ENCODE measurements around the gene SNX18.
"Not testable (repeated sequence)": the region's sequence is repeated elsewhere in the genome, so short reads cannot be mapped to it uniquely, and the experiment has no call there.

Gene SNX18, protein sequence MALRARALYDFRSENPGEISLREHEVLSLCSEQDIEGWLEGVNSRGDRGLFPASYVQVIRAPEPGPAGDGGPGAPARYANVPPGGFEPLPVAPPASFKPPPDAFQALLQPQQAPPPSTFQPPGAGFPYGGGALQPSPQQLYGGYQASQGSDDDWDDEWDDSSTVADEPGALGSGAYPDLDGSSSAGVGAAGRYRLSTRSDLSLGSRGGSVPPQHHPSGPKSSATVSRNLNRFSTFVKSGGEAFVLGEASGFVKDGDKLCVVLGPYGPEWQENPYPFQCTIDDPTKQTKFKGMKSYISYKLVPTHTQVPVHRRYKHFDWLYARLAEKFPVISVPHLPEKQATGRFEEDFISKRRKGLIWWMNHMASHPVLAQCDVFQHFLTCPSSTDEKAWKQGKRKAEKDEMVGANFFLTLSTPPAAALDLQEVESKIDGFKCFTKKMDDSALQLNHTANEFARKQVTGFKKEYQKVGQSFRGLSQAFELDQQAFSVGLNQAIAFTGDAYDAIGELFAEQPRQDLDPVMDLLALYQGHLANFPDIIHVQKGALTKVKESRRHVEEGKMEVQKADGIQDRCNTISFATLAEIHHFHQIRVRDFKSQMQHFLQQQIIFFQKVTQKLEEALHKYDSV

DNA sequence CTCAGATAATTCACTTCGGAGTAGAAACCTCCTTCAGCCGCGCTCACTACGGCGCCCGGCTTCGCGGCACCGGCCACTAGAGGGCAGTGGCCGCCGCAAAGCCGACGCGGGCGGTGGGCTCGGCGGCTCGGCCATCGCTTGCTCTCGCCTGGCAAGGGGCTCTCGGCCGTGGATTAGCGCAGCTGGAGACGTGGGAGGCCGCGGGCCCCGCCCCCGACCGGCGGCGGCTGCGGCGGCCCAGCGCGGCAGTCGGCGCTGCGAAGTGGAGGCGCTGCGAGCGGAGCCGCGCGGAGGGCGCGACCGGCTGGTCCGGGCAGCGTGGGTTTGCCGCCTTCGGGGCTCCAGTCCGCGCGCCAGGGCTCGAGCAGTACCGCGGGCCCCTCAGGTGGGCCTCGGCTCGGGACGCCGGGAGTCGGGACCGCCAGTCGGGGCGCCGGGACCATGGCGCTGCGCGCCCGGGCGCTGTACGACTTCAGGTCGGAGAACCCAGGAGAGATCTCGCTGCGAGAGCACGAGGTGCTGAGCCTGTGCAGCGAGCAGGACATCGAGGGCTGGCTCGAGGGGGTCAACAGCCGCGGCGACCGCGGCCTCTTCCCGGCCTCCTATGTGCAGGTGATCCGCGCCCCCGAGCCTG lies at the start of gene SNX18:
SNX18 (plus strand) TSS at position 248 of the 634 bp plus-strand sequence; CDS start at position 442, 194 bp downstream.
- peak; percentile 86 for DNase-seq (ENCODE audit: low read depth)

DNA sequence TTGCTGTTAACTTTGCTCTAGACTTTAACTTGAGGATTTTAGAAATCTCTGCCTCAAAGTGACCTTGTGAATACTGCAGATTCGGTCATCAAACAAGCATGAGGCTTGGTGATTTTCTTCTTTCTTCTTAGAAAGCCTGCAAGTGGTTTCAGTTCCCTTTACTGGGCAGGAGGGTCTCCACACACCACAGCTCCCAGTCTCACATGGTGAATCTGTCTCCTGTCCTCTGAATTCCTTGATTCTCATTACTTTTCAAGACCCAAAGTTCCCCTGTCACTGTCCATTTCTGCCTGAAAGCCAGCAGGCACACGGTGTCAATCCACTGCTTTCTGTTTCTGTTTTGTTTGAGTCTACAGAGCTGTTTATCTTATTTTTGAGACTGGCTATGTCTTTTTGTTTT lies 47.9 kb upstream of the SNX18 start:
- peak; percentile 40 for DNase-seq (ENCODE audit: low read depth)

DNA sequence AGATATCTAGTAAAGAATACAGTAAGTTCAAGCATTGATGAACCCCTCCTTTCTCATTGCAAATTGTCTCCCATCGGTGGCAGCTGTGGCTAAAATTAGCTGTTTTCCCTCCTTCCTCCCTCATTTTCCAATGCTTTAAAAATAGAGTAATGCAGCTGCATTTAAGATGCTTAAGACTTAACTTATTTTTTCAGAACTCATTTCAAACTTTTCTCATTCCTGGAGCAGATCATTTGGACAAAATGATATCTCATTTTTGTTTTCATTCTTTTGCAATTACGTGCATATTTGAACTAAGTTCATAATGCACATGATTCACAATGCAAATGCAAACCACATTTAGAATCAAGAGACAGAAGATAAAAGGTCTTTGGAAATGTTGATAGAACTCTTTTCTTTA lies 47.4 kb upstream of the SNX18 start:
- DNase-seq (ENCODE audit: low read depth), result peak; percentile 58

DNA sequence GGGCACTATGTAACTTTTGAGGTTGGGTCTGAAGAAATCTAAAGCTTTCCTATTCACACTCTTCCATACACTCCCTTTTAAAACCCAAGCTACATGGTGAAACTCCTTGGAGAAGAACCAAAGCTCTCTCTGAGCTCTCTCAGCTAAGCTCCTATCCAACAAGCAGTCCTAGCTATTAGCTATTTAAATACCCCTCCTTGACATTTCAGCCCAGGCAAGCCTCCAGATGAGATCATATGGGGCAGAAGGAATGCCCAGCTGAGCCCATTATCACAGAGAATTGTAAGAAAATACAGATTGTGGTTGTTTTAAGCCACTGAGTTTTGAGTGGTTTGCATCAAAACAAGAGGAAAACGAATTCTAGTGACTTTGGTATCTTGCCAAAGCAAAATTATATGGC lies 46.9 kb upstream of the SNX18 start:
- DNase-seq (ENCODE audit: low read depth), result peak; percentile 74

DNA sequence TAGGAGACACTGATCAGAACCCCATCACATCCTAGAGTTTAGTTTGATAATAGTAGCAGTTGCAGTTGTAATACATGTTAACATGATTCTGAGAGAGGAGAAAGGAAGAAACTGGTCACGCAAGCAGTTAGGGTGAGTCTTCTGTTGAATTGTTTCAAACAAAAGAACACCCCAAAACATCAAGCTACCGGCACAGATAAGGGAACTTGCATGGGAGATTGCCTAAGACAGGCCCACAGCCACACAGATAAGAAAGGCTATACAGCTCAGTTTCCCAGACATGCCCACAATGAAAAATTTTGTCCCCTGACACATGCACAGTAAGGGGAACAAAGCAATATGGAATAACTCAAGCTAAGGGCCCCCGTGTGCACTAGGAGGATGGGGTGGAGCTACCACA lies 46.2 kb upstream of the SNX18 start:
- no peak for DNase-seq (ENCODE audit: low read depth)

DNA sequence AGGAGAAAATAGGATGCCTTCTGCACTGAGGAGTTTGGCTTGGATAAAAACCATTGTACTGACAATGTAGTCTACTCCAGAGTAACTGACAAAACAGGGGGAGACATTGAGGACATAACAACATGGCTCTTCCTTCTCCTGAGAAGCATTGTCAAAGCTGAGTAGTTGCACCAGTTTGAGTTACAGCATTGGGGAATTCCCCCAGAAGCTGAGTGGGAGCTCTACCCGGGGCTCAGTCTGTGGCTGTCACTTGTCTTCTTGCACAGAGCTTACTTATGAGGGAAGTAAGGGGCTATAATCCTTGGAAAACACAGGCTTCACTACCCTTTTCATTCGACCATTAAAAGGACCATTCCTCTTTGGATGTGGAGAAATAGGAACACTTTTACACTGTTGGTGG lies 40.9 kb upstream of the SNX18 start:
- no peak for DNase-seq (ENCODE audit: low read depth)

DNA sequence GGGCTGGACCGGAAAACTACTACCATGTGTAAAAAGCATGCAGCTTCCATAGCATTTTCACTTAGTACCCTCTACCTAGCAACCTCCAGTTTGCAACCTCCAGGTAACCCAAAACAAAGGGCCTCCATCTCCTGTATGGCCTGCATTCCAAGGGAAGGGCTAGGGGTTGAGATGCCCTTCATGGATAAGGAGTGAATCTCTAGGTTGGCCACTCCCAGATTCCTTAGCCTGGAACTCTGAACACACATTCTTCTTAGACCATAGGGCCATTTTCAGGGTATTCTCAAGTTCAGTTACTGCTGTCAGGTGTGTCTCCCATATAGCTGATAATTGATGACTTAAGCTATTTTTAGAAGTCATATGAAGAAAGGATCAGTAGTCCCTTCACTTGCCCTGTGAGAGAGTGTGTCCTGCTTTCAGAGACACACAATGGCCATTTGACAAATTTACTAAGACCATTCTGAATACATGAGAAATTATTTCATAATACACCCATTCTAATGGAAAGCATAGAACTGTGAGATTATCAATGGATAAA lies 39.5 kb upstream of the SNX18 start:
- no peak for DNase-seq (ENCODE audit: low read depth)

DNA sequence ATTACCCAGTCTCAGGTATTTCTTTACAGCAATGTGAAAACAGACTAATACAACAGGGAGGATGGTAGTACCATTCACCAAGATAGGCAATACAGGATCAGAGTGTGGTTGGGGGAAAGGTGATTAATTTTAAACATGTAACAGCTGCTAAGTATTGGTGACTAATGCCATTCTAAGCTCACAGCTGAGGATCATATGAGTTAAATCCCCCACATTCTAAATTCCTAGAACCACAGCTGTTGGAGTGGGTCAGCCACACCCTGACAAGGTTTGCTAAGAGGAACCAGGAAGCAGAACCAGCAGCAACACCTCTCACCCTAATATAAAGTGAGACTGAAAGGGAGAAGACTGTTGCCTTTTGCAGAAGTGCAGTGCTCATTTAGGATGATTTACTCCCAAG lies 37.3 kb upstream of the SNX18 start:
- DNase-seq (ENCODE audit: low read depth), result peak; percentile 64

DNA sequence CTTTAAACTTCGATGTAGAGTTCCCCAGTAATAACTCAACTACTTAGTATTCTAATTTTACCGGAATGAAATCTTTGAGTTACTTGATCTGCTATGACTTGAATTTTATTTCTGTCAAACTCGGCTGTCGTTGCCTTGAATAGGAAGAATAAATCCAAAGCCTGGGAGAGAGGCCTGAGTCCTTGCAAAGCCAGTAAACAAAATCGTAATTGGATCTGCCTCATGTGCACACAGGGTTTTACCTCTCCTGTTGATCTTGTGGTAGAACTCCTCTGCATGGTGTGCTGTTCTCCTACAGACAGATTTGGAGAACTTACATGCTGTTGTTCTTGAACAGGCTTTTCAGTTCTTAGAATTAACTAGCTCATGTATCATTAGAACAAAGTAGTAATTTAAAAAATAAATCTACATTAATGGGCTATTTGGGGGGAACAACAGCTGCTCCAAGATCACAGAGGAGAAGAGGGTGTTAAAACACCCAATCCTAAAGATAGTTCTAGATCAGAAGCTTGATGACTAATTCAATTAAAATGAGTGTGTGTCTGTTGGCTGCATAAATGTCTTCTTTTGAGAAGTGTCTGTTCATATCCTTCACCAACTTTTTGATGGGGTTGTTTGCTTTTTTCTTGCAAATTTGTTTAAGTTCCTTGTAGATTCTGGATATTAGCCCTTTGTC lies 33.2 kb upstream of the SNX18 start:
- DNase-seq (ENCODE audit: low read depth), result no peak

DNA sequence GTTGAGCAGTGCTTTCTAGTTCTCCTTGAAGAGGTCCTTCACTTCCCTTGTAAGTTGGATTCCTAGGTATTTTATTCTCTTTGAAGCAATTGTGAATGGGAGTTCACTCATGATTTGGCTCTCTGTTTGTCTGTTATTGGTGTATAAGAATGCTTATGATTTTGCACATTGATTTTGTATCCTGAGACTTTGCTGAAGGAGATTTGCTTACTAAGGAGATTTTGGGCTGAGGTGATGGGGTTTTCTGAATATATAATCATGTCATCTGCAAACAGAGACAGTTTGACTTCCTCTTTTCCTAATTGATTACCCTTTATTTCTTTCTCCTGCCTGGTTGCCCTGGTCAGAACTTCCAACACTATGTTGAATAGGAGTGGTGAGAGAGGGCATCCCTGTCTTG lies 31.9 kb upstream of the SNX18 start:
- not testable (repeated sequence) for DNase-seq (ENCODE audit: low read depth)

DNA sequence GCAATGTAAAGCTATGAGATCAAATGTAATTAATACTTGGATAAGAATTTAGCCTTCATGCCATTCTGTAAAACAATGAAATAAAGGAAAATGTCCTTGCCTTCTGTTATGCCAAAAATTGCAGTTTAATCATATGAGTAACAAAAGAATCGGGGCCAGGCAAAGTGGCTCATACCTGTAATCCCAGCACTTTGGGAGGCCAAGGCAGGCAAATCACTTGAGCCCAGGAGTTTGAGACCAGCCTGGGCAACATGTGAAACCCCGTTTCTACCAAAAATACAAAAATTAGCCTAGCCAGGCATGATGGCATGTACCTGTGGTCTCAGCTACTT lies 27.9 kb upstream of the SNX18 start:
- not testable (repeated sequence) for DNase-seq (ENCODE audit: low read depth)

DNA sequence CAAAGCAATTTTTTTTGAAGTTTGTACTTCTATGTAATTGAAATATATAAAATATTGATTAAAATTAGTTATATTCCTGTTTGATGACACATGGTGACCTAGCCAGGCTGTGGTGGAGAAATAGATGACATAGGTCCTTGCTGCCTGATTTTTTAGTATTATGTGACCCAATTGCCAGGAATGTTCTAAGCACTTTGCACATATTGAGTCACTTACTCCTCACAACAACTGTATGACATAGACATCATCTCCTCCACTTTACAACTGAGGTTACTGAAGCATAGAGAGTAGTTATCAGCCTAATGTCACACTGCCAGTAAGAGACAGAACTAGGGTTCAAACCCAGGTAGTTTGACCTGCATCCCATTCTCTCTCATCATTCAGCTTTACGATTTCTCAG lies 26.2 kb upstream of the SNX18 start:
- no peak for DNase-seq (ENCODE audit: low read depth)

DNA sequence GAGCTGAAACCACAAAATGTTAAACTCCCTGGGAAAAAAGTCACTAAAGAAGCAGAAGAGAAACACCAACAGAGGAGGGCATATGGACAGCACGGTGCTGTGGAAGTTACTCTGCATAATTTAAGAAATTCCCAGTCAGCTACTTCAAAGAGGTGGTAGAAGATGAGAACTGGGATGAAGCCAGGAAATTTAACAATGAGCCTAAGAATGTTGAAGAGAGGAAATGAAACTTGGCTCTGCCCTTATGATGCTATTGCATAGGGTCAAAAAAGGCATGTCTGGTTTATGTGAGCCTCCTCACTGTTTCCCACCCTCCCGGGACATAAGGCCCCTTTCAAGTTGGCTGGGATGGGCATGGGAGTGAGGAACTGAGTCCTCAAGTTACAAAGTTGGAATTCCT lies 25.4 kb upstream of the SNX18 start:
- no peak for DNase-seq (ENCODE audit: low read depth)

DNA sequence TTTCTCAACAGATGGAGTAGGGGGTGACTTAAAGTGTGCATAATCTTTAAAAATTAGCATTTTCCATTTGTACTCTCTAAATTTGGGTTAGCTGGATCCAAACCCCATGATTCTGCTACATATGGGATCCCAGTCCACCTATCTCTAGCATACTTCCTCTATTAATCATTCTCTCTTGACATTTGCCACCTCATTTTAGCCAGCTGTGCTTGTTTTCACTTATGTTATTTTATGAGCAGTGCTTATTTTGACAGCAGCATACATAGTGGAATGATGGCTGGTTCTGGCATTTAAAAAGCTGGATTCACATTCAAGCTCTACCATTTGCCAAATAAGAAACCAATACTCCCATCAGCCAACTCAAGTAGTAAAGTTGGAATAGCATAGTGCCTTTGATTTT lies 22.5 kb upstream of the SNX18 start:
- no peak for DNase-seq (ENCODE audit: low read depth)

DNA sequence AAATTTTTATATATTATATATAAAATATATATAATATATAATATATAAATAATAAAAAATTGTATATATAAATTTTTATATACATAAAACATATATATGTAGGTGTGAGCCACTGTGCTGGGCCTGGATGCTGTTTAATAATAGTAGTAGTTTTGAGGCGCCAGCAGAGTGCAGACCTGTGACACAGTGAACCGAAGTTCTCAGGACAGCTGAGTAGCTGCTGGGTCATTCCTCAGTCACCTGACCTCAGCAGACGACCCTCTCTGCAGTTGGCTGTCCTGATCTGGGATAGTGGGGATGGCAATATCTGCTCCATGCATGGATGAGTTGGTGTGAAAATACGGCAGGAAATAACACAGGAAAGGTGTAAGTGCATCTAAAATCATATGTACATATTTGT lies 3.3 kb upstream of the SNX18 start:
- DNase-seq (ENCODE audit: low read depth), result no peak

DNA sequence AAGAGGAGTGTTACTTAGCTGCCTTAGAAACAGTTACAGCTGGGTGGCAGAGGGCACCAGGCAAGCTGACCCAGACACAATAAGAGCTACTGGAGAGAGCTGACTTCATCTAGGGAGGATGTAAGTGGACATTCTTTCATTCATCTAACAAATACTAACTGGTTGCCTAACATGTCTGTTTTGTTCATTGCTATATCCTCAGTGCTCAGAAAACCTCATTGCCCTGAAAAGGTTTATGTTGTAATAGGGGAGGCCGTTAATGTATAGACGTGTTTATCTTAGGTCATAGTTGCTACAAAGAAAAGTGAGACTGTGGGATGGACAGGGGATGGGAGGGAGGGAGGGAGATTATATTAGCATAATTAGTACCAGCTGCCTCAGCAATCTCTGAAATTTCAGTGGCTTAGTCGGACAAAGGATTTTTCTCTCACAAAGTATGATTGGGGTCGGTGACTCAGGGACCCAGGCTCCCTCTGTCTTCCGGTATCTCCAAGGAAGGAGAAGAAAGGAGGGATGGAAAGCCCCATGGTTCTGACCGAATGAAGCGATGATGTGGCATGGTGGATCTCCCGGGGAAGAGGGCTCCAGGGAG lies 2.6 kb upstream of the SNX18 start:
- DNase-seq (ENCODE audit: low read depth), result peak; percentile 57

DNA sequence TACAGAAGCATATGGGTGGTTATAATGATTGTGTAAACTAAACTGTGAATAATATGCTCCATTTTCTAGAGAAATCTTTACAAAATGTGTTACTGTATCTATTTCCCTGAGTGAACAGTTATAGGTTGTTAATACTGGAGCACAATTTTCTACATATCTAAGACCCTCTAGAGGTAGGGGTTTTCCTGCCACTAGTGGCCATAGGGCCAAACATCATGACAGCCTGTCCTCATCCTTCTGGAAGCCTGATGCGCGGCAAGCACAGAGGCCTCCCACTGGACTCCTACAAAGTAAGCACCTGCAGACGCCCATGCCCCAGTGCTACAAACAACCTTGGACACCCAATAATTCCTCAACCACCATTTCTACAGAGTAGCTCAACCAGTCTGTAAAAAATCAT lies 1.9 kb upstream of the SNX18 start:
- no peak for DNase-seq (ENCODE audit: low read depth)

DNA sequence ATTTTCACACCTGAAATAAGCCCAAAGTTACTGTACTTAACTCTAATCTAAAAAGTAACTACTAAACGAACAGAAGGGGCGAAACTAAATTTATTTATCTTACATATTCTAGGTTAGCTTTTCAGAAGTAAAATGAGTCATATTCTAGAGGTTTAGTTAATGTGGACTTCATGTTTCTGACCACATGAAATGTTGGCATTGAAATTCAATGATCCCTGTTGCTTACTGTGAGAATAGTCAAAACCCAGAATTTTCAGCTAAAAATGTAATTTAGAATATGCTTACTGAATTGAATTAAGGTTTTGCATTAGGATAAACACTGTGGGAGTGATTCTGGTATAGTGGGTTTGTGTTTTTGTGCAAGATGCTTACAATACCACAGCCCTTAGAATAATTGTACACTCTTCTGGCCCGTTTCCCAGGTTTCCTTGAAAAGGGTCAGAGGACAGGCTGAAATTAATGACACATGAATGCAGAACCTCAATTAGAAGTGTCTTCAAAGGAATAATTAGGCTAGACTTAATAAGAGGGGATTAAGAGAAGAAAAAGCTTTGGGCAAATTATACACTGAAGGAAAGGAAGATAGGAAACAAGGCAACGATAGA lies 1.4 kb upstream of the SNX18 start:
- no peak for DNase-seq (ENCODE audit: low read depth)

DNA sequence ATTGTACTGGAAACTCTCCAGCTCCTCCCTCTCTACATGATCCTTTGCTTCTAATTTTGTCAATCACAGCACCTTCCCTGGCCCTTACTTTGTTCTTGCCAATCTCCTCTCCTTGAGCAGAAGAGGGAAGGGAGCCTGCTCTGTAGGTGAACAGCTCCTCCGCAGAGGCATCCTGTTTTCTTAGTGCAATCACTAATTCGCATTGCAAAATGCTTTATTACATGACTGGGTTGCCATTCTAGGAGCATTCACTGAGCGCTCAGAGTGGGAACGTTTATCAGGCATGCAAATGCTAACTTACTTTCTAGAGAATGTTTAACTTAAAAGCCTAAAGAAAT lies 416 bp upstream of the SNX18 start:
- DNase-seq (ENCODE audit: low read depth), result no peak

DNA sequence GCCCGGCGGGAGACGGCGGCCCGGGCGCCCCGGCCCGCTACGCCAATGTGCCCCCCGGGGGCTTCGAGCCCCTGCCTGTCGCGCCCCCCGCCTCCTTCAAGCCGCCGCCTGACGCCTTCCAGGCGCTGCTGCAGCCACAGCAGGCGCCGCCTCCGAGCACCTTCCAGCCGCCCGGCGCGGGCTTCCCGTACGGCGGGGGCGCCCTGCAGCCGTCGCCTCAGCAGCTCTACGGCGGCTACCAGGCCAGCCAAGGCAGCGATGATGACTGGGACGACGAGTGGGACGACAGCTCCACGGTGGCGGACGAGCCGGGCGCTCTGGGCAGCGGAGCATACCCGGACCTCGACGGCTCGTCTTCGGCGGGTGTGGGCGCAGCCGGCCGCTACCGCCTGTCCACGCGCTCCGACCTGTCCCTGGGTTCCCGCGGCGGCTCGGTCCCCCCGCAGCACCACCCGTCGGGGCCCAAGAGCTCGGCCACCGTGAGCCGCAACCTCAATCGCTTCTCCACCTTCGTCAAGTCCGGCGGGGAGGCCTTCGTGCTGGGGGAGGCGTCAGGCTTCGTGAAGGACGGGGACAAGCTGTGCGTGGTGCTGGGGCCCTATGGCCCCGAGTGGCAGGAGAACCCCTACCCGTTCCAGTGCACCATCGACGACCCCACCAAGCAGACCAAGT lies 723 bp downstream of the SNX18 start:
- DNase-seq (ENCODE audit: low read depth), result no peak

DNA sequence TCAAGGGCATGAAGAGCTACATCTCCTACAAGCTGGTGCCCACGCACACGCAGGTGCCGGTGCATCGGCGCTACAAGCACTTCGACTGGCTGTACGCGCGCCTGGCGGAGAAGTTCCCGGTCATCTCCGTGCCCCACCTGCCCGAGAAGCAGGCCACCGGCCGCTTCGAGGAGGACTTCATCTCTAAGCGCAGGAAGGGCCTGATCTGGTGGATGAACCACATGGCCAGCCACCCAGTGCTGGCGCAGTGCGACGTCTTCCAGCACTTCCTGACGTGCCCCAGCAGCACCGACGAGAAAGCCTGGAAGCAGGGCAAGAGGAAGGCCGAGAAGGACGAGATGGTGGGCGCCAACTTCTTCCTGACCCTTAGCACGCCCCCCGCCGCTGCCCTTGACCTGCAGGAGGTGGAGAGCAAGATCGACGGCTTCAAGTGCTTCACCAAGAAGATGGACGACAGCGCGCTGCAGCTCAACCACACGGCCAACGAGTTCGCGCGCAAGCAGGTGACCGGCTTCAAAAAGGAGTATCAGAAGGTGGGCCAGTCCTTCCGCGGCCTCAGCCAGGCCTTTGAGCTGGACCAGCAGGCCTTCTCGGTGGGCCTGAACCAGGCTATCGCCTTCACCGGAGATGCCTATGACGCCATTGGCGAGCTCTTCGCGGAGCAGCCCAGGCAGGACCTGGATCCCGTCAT lies 1.4 kb downstream of the SNX18 start:
- DNase-seq (ENCODE audit: low read depth), result no peak
